NCI-H748 (cell line): Measurements from ENCODE around the gene HCAR2.
"Not testable (repeated sequence)": the region's sequence is repeated elsewhere in the genome, so short reads cannot be mapped to it uniquely, and the experiment has no call there.

ENCODE experiments used
- DNase-seq: peaks from one replicate; lab custom pipeline; 2025; ENCODE audit not compliant: unreplicated experiment; lab: John Stamatoyannopoulos, UW

Gene HCAR2

GRCh38 chr12:122668268-122668667 is 34.9 kb downstream of the HCAR2 start:
- DNase-seq, result no peak

- no peak for DNase-seq
Observed at GRCh38 chr12:122665759-122666158, 37.4 kb downstream of the HCAR2 start.

GRCh38 chr12:122665349-122665748 is 37.8 kb downstream of the HCAR2 start:
- no peak for DNase-seq

GRCh38 chr12:122661938-122662337 is 41.2 kb downstream of the HCAR2 start:
- no peak for DNase-seq

DNA sequence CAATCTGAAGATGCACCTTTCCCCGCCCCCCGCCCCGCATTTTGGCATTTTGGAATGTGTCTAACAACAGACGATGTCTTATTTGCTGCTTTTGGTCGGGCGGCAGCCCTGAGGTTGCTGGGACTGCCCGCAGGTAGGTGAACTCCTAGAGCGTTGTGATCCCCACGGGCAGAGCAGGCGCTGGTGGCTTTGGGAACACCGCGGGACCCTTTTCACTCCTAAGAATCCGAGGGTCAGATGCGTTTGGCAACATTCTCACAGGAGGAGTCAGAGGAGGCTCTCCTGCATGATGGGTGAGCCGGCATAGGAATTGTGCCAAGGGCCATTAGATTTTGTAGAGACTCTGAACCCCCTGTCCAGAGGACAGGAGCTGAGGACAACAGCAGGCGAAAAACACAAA is 41.9 kb downstream of the HCAR2 start:
- DNase-seq, result no peak

DNA sequence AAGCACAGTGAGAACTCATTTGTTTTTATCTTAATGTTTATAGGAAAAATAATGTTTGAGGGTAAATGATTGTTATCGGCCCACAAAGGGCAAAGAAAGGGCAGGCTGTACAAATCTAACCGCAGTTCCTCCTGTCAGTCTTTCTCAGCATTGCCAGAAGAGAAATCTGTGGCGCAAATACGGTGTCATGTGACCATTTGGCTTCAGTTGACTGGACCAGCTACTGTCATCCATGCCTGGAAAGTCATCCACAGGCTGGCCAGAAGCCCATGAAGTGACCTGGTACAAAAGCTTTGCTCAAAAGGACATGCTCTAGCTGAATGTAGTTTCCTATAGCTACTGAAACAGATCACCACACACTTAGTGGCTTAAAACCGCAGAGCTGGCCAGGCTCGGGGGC is 43.6 kb downstream of the HCAR2 start:
- no peak for DNase-seq

- DNase-seq, result no peak
Observed at GRCh38 chr12:122656298-122656697, 46.9 kb downstream of the HCAR2 start.

GRCh38 chr12:122653291-122653690 is 49.9 kb downstream of the HCAR2 start:
- not testable (repeated sequence) for DNase-seq

GRCh38 chr12:122651520-122652224 is 51.5 kb downstream of the HCAR2 start:
- no peak for DNase-seq
